ENCODE results near the gene HBE1.

DNA sequence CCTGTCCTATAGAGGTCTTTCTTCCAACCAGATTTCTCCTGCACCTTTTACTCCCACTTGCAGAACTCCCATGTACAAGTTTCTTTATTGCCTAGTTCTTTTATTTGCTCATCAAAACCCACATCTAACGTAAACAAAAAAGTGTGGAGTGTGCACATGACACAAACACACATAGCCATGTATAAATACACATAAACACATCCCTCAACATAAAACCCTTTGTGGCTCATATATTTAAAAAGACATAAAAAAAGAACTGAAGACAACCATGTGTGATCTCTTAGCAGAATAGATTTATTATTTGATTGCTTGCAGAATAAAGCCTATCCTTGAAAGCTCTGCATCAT is 16.9 kb downstream of the HBE1 start:
- TF ChIP-seq CTCF (IDR thresholded peaks at IDR 0.05) (no peak), POLR2A (IDR thresholded peaks at IDR 0.05) (no peak)

All from testis (tissue), 2 donors.